HEK293 (cell line): ENCODE data around the gene HYAL3.

ENCODE experiments used
- BCL6B ChIP-seq: fragments of 450-650 bp; formaldehyde crosslinking; IDR thresholded peaks from 2 replicates; pipeline ENCODE4 v1.5.1; 2017; ENCODE audit warnings: missing biosample characterization, missing genetic modification characterization
- CTCF ChIP-seq: fragments of 450-650 bp; formaldehyde crosslinking; IDR thresholded peaks from 2 replicates; pipeline ENCODE4 v1.5.1; 2016; ENCODE audit warnings: missing biosample characterization, missing genetic modification characterization
- EGR2 ChIP-seq: fragments of 450-650 bp; formaldehyde crosslinking; IDR thresholded peaks from 2 replicates; pipeline ENCODE4 v1.5.1; 2016; ENCODE audit warnings: low read depth, missing biosample characterization, missing genetic modification characterization
- KLF17 ChIP-seq: fragments of 450-650 bp; formaldehyde crosslinking; IDR thresholded peaks from 2 replicates; pipeline ENCODE4 v1.5.1; 2016; ENCODE audit warnings: missing biosample characterization, missing genetic modification characterization
- ZFP69B ChIP-seq: fragments of 450-650 bp; formaldehyde crosslinking; IDR thresholded peaks from 2 replicates; pipeline ENCODE4 v1.5.1; 2016; ENCODE audit warnings: missing biosample characterization, missing genetic modification characterization
- ZNF433 ChIP-seq: fragments of 450-650 bp; formaldehyde crosslinking; IDR thresholded peaks from 2 replicates; pipeline ENCODE4 v1.5.1; 2016; ENCODE audit warnings: missing biosample characterization, missing genetic modification characterization, low read depth
- ZNF513 ChIP-seq: fragments of 450-650 bp; IDR thresholded peaks from 2 replicates; pipeline ENCODE4 v1.5.1; 2018; ENCODE audit warnings: missing biosample characterization, missing genetic modification characterization
- ZNF639 ChIP-seq: fragments of 450-650 bp; formaldehyde crosslinking; IDR thresholded peaks from 2 replicates; pipeline ENCODE4 v1.5.1; 2016; ENCODE audit warnings: missing biosample characterization, missing genetic modification characterization
- ZNF776 ChIP-seq: fragments of 450-650 bp; formaldehyde crosslinking; IDR thresholded peaks from 2 replicates; pipeline ENCODE4 v1.5.0; 2017; ENCODE audit warnings: missing biosample characterization, missing genetic modification characterization, borderline replicate concordance
- ZSCAN18 ChIP-seq: fragments of 450-650 bp; formaldehyde crosslinking; IDR thresholded peaks from 2 replicates; pipeline ENCODE4 v1.5.1; 2016; ENCODE audit warnings: missing biosample characterization, missing genetic modification characterization

- TF ChIP-seq EGR2 (tag by site-specific recombination) (no peak), ZSCAN18 (tag by site-specific recombination) (no peak), BCL6B (tag by site-specific recombination) (no peak), ZNF513 (tag by site-specific recombination) (no peak), CTCF (tag by site-specific recombination) (no peak), ZNF433 (tag by site-specific recombination) (no peak), ZNF639 (tag by site-specific recombination) (no peak), KLF17 (no peak), ZFP69B (tag by site-specific recombination) (no peak), ZNF776 (no peak)
These were observed 23.8 kb downstream of the HYAL3 start for GRCh38 chr3:50275141-50275995.
